SK-N-SH (cell line): Measurements from ENCODE around the gene FUT6. TPM values are rescaled to one million over a fixed set of nuclear protein-coding genes. Genes with fewer than 3 reads are reported as not detected.
A peak's percentile ranks its signal among the peaks of the same experiment; 100 is the strongest.

Source experiments
- CTCF ChIA-PET: fragments of 300-600, 350-600 bp; formaldehyde crosslinking; extraction: SDS; loops from one replicate; lab custom pipeline; 2021; lab: Yijun Ruan, JAX
- POLR2A ChIA-PET: fragments of 350-600 bp; sonication (Branson Sonifier 250); formaldehyde crosslinking; extraction: SDS; loops from one replicate; lab custom pipeline; 2020; ENCODE audit warnings: antibody characterized with exemption, inconsistent platforms; lab: Yijun Ruan, JAX
- DNase-seq: peaks from one replicate; pipeline ENCODE4 v3.0.0; 2012
- H2AFZ ChIP-seq: fragments of 200-600 bp; sonication (generic); 2 replicates; pipeline ENCODE4 v1.8.1; 2016; ENCODE audit warnings: antibody characterized with exemption, mild to moderate bottlenecking, low read depth
- H3F3A ChIP-seq: fragments of 200-600 bp; sonication (generic); replicated peaks from 2 replicates; pipeline ENCODE3; 2016; ENCODE audit warnings: antibody characterized with exemption, mild to moderate bottlenecking; ENCODE audit not compliant: insufficient read depth
- H3K27ac ChIP-seq, 2 experiments: fragments of 200-500 bp in 1 of 2; fragments of 200-600 bp in 1 of 2; sonication (Bioruptor generic) in 1 of 2; sonication (generic), shearing (Covaris generic) in 1 of 2; 2 replicates each; pipeline versions ENCODE4 v1.5.1 to v1.6.1; 2014 to 2016; ENCODE audit warnings: low read depth in 2 of 2, inconsistent platforms in 1 of 2, low read length in 1 of 2, mild to moderate bottlenecking in 1 of 2, mixed read lengths in 1 of 2
- H3K27me3 ChIP-seq: fragments of 200-600 bp; sonication (generic), shearing (Covaris generic); 2 replicates; pipeline ENCODE4 v1.6.1; 2016; ENCODE audit warnings: mixed run types; ENCODE audit not compliant: insufficient read depth
- H3K36me3 ChIP-seq, 2 experiments: fragments of 200-500 bp in 1 of 2; fragments of 200-600 bp in 1 of 2; sonication (Bioruptor generic) in 1 of 2; sonication (generic) in 1 of 2; replicated peaks in 1 of 2; 2 replicates each; pipeline versions ENCODE3 to v1.5.1; 2014 to 2016; ENCODE audit warnings: low read length in 1 of 2, mild to moderate bottlenecking in 1 of 2; ENCODE audit not compliant: insufficient read depth in 2 of 2, control insufficient read depth in 1 of 2
- H3K4me1 ChIP-seq, 2 experiments: fragments of 200-500 bp in 1 of 2; fragments of 200-600 bp in 1 of 2; sonication (Bioruptor generic) in 1 of 2; sonication (generic), shearing (Covaris generic) in 1 of 2; 2 replicates each; pipeline versions ENCODE4 v1.5.1 to v1.6.1; 2014 to 2016; ENCODE audit warnings: low read depth in 1 of 2, low read length in 1 of 2, mixed run types in 1 of 2; ENCODE audit not compliant: insufficient read depth in 2 of 2, control insufficient read depth in 1 of 2
- H3K4me2 ChIP-seq: fragments of 200-600 bp; sonication (generic), shearing (Covaris generic); 2 replicates; pipeline ENCODE4 v1.6.1; 2017; ENCODE audit warnings: mixed run types
- H3K4me3 ChIP-seq, 2 experiments: fragments of 200-500 bp in 1 of 2; fragments of 200-600 bp in 1 of 2; sonication (Bioruptor generic) in 1 of 2; sonication (generic), shearing (Covaris generic) in 1 of 2; 2 replicates each; pipeline versions ENCODE4 v1.5.1 to v1.8.1; 2014 to 2016; ENCODE audit warnings: low read depth in 2 of 2, inconsistent platforms in 1 of 2, low read length in 1 of 2, mild to moderate bottlenecking in 1 of 2, mixed read lengths in 1 of 2, moderate library complexity in 1 of 2
- H3K79me2 ChIP-seq: fragments of 200-600 bp; sonication (generic); 2 replicates; pipeline ENCODE4 v1.8.1; 2017; ENCODE audit warnings: mild to moderate bottlenecking; ENCODE audit not compliant: insufficient read depth
- H3K9ac ChIP-seq: fragments of 200-600 bp; sonication (generic); 2 replicates; pipeline ENCODE4 v1.6.1; 2017; ENCODE audit warnings: mixed run types
- H3K9me2 ChIP-seq: fragments of 200-600 bp; sonication (generic); 2 replicates; pipeline ENCODE4 v1.6.1; 2017; ENCODE audit warnings: mixed run types
- H3K9me3 ChIP-seq: fragments of 200-600 bp; sonication (generic); 2 replicates; pipeline ENCODE4 v1.6.1; 2017; ENCODE audit warnings: mixed run types, mild to moderate bottlenecking, moderate library complexity
- H4K20me1 ChIP-seq: fragments of 200-600 bp; sonication (generic); 2 replicates; pipeline ENCODE4 v1.6.1; 2017; ENCODE audit warnings: mild to moderate bottlenecking, mixed run types; ENCODE audit not compliant: insufficient read depth
- FOSL2 ChIP-seq: IDR thresholded peaks from 2 replicates; pipeline ENCODE4 v1.4.0; 2012; ENCODE audit warnings: low read depth, mild to moderate bottlenecking, moderate library complexity, borderline replicate concordance
- FOXJ3 ChIP-seq: sonication (generic); formaldehyde crosslinking; IDR thresholded peaks from 2 replicates; pipeline ENCODE4 v1.5.1; 2020; ENCODE audit warnings: mild to moderate bottlenecking, missing genetic modification reagents
- FOXM1 ChIP-seq: IDR thresholded peaks from 2 replicates; pipeline ENCODE4 v1.4.0; 2012; ENCODE audit warnings: low read depth, mild to moderate bottlenecking
- GABPA ChIP-seq: IDR thresholded peaks from 2 replicates; pipeline ENCODE4 v1.4.0; 2012; ENCODE audit warnings: low read depth, mild to moderate bottlenecking
- JUND ChIP-seq: IDR thresholded peaks from 2 replicates; pipeline ENCODE4 v1.4.0; 2012
- MEF2A ChIP-seq: IDR thresholded peaks from 2 replicates; pipeline ENCODE4 v1.4.0; 2012; ENCODE audit warnings: low read depth, borderline replicate concordance
- MXI1 ChIP-seq: IDR thresholded peaks from 2 replicates; pipeline ENCODE4 v1.6.1; 2012; ENCODE audit warnings: mild to moderate bottlenecking, low read depth, low read length, improper control_type of control experiment
- PBX3 ChIP-seq: IDR thresholded peaks from 2 replicates; pipeline ENCODE4; 2012
- RCOR1 ChIP-seq: fragments of 150-350 bp; IDR thresholded peaks from 2 replicates; pipeline ENCODE4 v1.6.1; 2017; ENCODE audit warnings: antibody characterized with exemption, low read length
- RXRA ChIP-seq: IDR thresholded peaks from 2 replicates; pipeline ENCODE4 v1.4.0; 2012; ENCODE audit warnings: low read depth, mild to moderate bottlenecking, borderline replicate concordance
- SIN3A ChIP-seq: IDR thresholded peaks from 2 replicates; pipeline ENCODE4 v1.6.1; 2012; ENCODE audit warnings: low read depth, mild to moderate bottlenecking, low read length, moderate library complexity, borderline replicate concordance
- TCF12 ChIP-seq: IDR thresholded peaks from 2 replicates; pipeline ENCODE4 v1.4.0; 2012
- TEAD4 ChIP-seq: IDR thresholded peaks from 2 replicates; pipeline ENCODE4 v1.4.0; 2012; ENCODE audit warnings: mild to moderate bottlenecking, borderline replicate concordance; ENCODE audit not compliant: insufficient read depth
- YY1 ChIP-seq: IDR thresholded peaks from 2 replicates; pipeline ENCODE4 v1.4.0; 2012; ENCODE audit warnings: low read depth, mild to moderate bottlenecking
- WGBS: methylation state at CpG from one replicate; pipeline ENCODE4 v1.1.6; 2017; ENCODE audit warnings: low lambda C conversion rate; 5-methylcytosine and 5-hydroxymethylcytosine counted together
- polyA plus RNA-seq, 3 experiments: library from polyadenylated mRNA; depleted of rRNA; stranded (reverse); fragments of >200 nt; gene quantifications; 2 replicates each; pipeline ENCODE4 v1.2.3, GENCODE V29; 2012
- TF ChIP-seq, protein P1 (sequence below): fragments of 150-350 bp; IDR thresholded peaks from 2 replicates; pipeline ENCODE4 v1.6.1; 2017; ENCODE audit warnings: antibody characterized with exemption, low read length, low read depth, borderline replicate concordance
- TF ChIP-seq, protein P2 (sequence below): IDR thresholded peaks from 2 replicates; pipeline ENCODE4 v1.4.0; 2012; ENCODE audit warnings: low read depth, borderline replicate concordance
- TF ChIP-seq, protein P3 (sequence below): IDR thresholded peaks from 2 replicates; pipeline ENCODE4 v1.6.1; 2012; ENCODE audit warnings: mild to moderate bottlenecking, low read depth, low read length, moderate library complexity
- TF ChIP-seq, protein P4 (sequence below): IDR thresholded peaks from 2 replicates; pipeline ENCODE4 v1.4.0; 2012; ENCODE audit warnings: low read depth, borderline replicate concordance

FUT6 gene
- polyA plus RNA-seq, 1 of the 3 experiments (the other 2 are of a cell fraction), result not detected

DNA sequence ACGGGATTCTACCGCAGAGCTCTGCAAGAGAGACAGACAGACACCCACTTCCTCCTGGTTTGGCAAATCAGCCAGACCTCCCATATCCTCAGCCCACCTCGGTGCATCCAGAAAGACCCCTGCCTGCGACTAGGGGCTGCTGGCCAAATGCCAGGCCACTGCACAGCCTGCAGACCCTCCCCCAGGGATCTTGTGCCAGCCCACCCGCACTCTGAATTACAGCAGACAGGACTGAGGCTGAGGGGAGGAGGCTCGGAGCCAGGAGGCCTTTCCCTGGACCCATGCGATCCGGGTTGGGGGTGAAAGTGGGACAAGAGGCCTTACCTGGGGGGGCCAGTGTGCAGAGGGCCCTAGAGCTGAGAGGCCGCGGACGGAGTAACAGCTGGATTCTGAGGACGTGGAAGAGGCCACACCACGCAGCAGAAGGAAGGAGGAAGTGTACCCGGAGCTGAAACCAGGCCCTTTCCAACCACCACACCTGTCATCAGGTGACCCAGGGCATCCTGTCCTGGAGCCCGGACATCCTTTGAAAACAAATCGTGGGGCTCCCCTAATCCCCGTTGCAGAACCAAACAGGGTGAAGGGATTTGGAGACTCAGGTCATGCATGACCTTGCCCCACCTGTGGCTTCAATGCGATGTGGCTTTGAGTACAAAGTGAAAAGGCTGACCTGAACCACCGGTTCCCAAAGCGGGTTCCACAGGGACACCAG, 993 bp downstream of the FUT6 start:
- Histone ChIP-seq H4K20me1 (no peaks in the 10 kb centered on the region), H3K27me3 (peaks cover 7% of the 10 kb centered on the region; the same call in 1 of the 2 replicates), H3K4me3 (no peak overlapping the region), H3K9me2 (no peaks in the 10 kb centered on the region), H3K4me1 (no peaks in the 10 kb centered on the region; a peak in 1 of 4 replicates), H3F3A (no peaks in the 10 kb centered on the region), H3K9me3 (no peaks in the 10 kb centered on the region), H3K36me3 (no peaks in the 10 kb centered on the region), H3K9ac (no peak overlapping the region), H3K4me2 (no peak overlapping the region), H3K27ac (no peak overlapping the region), H2AFZ (no peak overlapping the region), H3K79me2 (no peaks in the 10 kb centered on the region)
- no peak for TF ChIP-seq FOXJ3 (CRISPR knock-in tag)
- no peak for TF ChIP-seq MXI1
- no peak for TF ChIP-seq TEAD4
- WGBS, result 79% methylated on average over 13 of the region's 20 CpGs
- CTCF ChIA-PET, result interaction anchor here (1.6 kb wide), 1 partner anchor 34 kb away, joined by 7 read pairs; no protein-coding TSS in a partner anchor
- POLR2A ChIA-PET, result no interaction called here
- peak; percentile 28 for DNase-seq

DNA sequence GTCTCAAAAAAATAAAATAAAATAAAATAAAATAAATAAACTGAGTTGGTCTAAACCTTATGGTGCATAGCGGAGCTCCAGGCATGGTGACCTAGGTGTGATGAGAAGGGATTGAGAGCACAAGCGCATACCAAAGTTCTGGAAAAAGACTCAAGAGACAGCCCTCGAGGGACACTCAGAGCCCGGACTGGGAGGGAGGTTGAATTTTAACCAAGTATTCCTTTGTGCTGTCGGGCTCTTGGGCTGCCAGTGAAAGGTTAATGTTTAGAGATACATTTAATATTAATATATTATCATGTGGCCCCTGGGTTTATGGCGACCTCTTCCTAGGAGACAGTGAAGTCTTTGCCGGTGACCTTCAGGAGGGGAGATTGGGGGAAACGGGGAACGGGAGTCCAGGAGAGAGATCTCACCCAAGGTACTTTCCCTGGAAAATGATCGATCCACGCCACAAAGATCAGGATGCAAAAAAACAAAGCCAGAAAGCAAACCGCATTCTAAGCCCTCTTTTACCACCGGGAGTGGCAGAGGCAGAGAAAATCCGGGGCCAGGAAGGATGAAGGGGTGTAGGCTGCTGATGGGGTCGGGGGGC, 1.6 kb downstream of the FUT6 start:
- POLR2A ChIA-PET, result no interaction called here
- Histone ChIP-seq H3F3A (no peaks in the 10 kb centered on the region), H3K4me1 (no peaks in the 10 kb centered on the region; a peak in 1 of 4 replicates), H2AFZ (no peak overlapping the region), H3K9ac (no peak overlapping the region), H3K79me2 (no peaks in the 10 kb centered on the region), H3K4me3 (no peak overlapping the region), H3K27me3 (peaks cover 7% of the 10 kb centered on the region; the same call in 1 of the 2 replicates), H3K9me2 (no peaks in the 10 kb centered on the region), H4K20me1 (no peaks in the 10 kb centered on the region), H3K27ac (no peak overlapping the region), H3K4me2 (no peak overlapping the region), H3K36me3 (no peaks in the 10 kb centered on the region), H3K9me3 (no peaks in the 10 kb centered on the region)
- 32% methylated on average over 15 of the region's 15 CpGs for WGBS
- CTCF ChIA-PET, result interaction anchor here (1.6 kb wide), 1 partner anchor 34 kb away, joined by 7 read pairs; no protein-coding TSS in a partner anchor
- DNase-seq, result no peak
- TF ChIP-seq RCOR1, result no peak
- TF ChIP-seq JUND, result no peak
- no peak for TF ChIP-seq YY1
- TF ChIP-seq, protein P1, sequence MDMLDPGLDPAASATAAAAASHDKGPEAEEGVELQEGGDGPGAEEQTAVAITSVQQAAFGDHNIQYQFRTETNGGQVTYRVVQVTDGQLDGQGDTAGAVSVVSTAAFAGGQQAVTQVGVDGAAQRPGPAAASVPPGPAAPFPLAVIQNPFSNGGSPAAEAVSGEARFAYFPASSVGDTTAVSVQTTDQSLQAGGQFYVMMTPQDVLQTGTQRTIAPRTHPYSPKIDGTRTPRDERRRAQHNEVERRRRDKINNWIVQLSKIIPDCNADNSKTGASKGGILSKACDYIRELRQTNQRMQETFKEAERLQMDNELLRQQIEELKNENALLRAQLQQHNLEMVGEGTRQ, result no peak
- TF ChIP-seq TEAD4, result no peak
- TF ChIP-seq, protein P2, sequence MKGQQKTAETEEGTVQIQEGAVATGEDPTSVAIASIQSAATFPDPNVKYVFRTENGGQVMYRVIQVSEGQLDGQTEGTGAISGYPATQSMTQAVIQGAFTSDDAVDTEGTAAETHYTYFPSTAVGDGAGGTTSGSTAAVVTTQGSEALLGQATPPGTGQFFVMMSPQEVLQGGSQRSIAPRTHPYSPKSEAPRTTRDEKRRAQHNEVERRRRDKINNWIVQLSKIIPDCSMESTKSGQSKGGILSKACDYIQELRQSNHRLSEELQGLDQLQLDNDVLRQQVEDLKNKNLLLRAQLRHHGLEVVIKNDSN, result no peak
- no peak for TF ChIP-seq GABPA
- TF ChIP-seq, protein P3, sequence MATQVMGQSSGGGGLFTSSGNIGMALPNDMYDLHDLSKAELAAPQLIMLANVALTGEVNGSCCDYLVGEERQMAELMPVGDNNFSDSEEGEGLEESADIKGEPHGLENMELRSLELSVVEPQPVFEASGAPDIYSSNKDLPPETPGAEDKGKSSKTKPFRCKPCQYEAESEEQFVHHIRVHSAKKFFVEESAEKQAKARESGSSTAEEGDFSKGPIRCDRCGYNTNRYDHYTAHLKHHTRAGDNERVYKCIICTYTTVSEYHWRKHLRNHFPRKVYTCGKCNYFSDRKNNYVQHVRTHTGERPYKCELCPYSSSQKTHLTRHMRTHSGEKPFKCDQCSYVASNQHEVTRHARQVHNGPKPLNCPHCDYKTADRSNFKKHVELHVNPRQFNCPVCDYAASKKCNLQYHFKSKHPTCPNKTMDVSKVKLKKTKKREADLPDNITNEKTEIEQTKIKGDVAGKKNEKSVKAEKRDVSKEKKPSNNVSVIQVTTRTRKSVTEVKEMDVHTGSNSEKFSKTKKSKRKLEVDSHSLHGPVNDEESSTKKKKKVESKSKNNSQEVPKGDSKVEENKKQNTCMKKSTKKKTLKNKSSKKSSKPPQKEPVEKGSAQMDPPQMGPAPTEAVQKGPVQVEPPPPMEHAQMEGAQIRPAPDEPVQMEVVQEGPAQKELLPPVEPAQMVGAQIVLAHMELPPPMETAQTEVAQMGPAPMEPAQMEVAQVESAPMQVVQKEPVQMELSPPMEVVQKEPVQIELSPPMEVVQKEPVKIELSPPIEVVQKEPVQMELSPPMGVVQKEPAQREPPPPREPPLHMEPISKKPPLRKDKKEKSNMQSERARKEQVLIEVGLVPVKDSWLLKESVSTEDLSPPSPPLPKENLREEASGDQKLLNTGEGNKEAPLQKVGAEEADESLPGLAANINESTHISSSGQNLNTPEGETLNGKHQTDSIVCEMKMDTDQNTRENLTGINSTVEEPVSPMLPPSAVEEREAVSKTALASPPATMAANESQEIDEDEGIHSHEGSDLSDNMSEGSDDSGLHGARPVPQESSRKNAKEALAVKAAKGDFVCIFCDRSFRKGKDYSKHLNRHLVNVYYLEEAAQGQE, result no peak
- no peak for TF ChIP-seq SIN3A
- no peak for TF ChIP-seq FOSL2
- TF ChIP-seq FOXJ3 (CRISPR knock-in tag), result no peak
- TF ChIP-seq FOXM1, result no peak
- TF ChIP-seq, protein P4, sequence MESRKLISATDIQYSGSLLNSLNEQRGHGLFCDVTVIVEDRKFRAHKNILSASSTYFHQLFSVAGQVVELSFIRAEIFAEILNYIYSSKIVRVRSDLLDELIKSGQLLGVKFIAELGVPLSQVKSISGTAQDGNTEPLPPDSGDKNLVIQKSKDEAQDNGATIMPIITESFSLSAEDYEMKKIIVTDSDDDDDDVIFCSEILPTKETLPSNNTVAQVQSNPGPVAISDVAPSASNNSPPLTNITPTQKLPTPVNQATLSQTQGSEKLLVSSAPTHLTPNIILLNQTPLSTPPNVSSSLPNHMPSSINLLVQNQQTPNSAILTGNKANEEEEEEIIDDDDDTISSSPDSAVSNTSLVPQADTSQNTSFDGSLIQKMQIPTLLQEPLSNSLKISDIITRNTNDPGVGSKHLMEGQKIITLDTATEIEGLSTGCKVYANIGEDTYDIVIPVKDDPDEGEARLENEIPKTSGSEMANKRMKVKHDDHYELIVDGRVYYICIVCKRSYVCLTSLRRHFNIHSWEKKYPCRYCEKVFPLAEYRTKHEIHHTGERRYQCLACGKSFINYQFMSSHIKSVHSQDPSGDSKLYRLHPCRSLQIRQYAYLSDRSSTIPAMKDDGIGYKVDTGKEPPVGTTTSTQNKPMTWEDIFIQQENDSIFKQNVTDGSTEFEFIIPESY, result no peak
- no peak for TF ChIP-seq TCF12
- TF ChIP-seq RXRA, result no peak
- TF ChIP-seq MEF2A, result no peak
- no peak for TF ChIP-seq PBX3
